HG03469 (cell line): ENCODE measurements around the gene SPAG17.

Experiments used
- ATAC-seq: cut with Tn5 transposase; IDR thresholded peaks from one replicate; pipeline ENCODE4 v1.9.1; 2021; ENCODE audit warnings: mild to moderate bottlenecking, moderate library complexity, moderate number of reproducible peaks; ENCODE audit not compliant: unreplicated experiment

SPAG17 gene

DNA sequence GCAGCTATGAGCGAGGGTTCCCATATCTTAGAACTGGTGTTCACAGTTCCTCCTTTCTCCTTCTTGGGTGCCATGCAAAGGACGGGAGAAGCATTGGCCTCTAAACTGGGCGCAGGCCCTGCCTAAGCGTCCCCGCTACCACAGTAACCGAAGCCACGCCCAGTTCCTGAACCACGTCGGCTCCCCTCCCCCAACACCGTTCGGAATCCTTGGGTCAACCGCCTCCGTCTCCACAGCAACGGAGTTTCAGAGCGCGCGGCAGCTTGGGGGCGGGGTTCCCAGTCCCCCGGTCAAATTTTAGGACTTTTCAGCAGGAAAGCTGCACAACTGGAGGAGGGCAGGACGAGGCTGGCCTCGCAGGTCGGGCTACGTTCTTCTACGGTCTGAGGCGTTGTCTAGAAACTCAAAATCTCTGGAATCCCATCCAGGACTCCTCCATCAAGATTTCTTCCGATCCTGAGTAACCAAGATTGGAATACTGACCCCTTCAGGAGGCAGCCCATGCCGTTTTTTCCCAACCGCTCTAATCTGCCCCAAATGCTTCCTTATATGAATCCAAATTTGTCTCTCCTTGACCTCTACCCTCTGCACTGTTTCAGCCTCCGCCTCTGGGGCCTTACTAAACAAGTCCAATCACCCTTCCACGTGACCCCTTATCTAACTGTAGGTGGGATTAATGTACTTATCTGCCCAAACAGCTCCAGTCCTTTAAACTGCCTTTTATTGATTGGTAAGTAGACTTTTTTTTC is at the start of gene SPAG17:
TSS of gene SPAG17 (minus strand) at position 145 of the 749 bp plus-strand sequence. CDS start at position 74, 71 bp downstream.
- no peak for ATAC-seq

DNA sequence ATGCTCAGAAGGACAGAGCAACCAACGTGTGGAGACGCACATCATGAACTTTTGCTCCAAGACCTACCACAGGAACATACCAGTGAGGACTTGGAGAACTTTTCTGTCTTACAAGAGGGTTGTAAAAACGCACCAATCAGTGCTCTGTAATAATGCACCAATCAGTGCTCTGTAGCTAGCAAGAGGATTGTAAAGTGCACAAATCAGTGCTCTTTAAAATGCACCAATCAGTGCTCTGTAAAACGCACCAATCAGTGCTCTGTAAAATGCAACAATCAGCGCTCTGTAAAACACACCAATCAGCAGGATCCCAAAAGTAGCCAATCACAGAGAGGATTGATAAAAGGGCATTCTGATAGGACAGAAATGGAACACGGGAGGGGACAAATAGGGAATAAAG is 40.4 kb upstream of the SPAG17 start:
- ATAC-seq = no peak

DNA sequence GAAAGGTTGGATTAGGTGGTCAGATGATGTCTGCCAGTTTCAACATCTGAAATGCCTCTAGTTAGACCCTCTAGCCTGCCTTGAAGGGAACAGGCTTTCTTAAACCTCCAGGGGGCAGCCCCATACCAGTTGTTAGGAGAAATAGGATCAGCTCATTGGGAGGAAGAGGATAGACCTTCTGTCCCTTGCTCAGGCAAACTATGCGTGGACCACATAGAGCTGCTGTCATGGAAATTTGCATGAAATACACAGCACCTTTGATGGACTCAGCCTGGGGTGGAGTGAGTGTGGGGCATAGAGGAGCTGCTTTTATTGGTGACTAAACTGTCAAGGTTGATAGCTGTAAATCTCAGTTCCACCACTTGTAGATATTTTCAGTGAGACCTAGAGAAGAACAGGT is 38.4 kb upstream of the SPAG17 start:
- no peak for ATAC-seq

GRCh38 chr1:118219438-118219837 is 34.4 kb upstream of the SPAG17 start:
- ATAC-seq = no peak

- no peak for ATAC-seq
Measured at GRCh38 chr1:118217141-118217838, 32.3 kb upstream of the SPAG17 start.

DNA sequence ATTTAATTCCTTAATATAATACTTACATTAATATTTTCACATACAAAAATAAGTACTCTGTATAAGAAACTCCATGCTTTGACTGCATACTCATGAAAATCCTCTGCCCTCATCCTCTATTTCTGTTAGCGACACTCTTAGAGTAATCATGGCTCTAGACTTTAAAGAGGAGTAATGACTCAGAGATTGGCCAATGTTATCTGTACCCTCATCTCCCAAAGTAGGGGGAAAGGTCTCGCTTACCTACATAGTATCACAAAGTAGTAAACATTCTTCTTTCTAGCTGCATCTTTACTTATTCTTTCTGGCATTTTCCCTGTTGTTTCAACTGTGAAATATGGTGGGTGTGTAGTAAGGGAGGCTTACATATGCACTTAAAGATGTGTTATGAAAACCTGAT is 29.8 kb upstream of the SPAG17 start:
- ATAC-seq = no peak

- no peak for ATAC-seq
Measured at GRCh38 chr1:118210723-118211110, 25.7 kb upstream of the SPAG17 start.

DNA sequence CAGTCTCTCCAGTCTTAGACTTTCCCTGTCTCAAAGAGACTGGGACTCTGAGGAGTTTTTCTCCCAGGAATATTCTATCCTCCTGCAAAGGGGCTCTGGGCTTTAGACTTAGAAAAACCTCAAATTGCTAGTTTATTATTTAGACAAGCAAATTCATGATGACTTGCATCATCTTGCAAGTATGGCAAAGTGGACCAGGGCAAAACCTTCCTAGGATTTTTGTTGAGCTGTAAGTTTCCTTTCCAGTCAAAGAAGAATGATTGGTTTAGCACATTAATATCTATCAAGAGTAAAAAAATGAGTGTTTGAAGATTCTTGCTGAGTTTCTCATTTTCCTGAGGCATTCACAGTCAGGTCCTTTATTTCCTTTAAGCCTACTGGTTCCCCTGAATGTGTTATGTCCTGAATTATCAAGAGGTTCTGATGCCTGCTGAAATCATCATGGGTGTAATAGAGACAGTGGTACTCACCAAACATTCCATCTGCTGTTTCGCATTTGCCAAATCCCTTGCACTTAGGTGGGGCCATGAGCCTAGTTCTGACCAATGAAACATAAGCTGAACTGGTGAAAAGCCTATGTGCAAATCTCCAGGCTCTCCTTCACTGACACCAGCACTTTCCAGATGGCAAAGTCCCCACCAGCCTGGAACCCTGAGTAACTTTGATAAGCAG is 25.2 kb upstream of the SPAG17 start:
- no peak for ATAC-seq

DNA sequence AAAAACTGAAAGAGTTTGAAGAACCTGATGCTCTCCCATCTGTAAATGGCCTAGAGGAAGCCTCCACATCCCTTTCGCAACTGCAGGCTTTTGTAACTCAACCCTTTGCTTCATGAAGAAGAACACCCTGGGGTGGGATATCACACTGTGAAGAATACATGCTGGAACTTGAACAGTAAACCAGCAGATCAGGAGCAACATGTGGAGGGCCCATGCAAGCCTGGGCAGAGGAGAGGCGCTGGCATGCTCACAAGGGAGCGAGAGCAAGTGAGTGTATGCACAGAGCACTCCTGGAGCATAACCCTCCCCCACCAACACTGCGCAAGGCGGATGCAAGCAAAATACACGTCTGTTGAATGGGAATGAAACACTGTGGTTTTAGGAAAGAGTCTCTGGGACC is 24.6 kb upstream of the SPAG17 start:
- no peak for ATAC-seq

GRCh38 chr1:118206966-118207365 is 21.9 kb upstream of the SPAG17 start:
- no peak for ATAC-seq

GRCh38 chr1:118204648-118205047 is 19.6 kb upstream of the SPAG17 start:
- no peak for ATAC-seq

DNA sequence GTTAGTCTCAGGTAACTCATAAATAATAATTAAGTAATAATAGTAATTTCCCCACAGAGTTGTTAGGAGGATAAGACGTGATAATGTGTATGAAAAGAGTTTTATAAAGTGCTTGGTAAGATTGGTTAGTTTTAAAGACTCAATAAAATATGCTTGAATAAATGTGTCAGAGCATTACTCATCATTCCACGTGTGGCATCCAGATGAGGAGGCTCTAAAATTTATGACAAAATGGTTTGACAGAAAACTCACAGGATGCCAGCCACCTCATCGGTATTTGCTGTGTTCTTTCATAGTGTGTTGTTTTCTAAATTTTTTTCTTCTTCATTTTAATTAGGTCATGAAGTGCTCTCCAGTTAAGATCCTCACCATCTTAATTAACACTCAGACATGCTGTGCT is 19.1 kb upstream of the SPAG17 start:
- no peak for ATAC-seq

- ATAC-seq = no peak
Measured at GRCh38 chr1:118202076-118202608, 17.1 kb upstream of the SPAG17 start.

GRCh38 chr1:118201524-118201923 is 16.5 kb upstream of the SPAG17 start:
- ATAC-seq = no peak

GRCh38 chr1:118200836-118201235 is 15.8 kb upstream of the SPAG17 start:
- no peak for ATAC-seq

DNA sequence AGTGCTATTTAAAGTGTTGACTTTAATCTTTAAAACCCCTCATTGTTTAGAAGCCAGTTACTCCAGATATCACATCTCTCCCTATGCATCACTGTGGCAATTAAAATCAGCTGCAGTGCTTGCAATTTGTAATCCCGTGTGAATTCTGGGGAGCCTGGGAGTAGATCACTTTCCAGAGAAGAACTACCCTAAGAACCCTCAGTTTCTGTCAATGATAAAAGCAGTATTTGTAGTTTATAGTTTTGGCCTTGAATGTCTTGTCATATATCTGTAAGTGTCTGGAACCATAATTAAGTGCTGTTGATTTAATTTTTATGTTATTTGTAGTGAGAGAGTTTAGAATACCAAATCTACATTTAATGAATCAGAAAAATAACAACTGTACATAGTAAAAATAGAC is 5.5 kb upstream of the SPAG17 start:
- no peak for ATAC-seq

DNA sequence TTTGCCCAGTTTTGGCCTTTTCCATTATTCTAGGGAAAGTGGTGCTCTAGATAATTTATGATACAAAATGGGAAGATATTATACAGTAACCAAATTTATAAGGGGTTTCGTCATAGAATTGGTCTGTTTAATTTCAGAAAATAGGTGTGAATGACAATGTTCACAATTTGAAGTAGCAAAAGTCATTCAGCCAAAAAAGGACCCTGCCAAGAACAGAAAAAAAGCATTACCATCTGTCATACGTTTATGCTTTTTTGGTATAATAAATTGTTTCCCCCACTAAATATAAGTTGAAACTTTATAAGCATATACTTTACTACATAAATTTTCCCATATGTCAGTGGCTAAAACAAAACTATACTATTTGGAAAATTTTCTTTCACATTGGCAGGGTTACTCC is 4.5 kb upstream of the SPAG17 start:
- no peak for ATAC-seq

GRCh38 chr1:118188411-118188810 is 3.4 kb upstream of the SPAG17 start:
- no peak for ATAC-seq

DNA sequence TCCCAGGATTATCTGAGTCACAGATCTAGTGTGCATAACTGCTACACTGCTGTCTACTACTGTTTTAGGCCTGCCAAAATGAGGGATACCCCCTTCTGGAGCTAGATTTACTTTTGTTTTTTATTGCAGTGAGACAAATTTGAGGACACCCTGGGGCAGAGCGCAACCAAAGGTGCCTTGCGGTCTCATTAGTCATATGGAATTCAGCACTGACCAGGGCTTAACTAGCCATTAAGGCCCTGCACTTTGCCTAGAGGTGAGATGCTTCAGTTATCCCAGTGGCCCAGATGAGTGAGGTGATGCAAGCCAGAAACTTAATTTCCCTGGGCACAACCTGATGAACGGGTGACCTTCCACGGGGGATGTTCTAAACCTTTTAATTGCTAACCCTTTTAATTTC is 998 bp upstream of the SPAG17 start:
- no peak for ATAC-seq

DNA sequence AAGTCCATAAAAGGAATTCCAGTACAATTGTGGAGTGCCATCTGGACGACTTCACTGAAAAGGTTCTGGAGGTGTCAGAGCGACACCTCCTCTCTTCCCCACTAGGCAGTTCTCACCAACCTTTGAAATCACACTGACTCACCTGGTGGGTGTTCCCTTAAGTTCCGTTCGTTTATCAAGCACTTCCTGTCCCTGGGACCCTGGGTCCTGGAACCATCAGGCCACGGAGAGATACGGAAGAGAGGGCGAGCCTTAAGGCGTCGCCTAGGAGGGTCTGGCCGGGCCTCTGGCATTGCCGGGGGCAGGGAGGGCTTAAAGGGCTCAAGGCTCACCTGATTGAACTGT is 317 bp downstream of the SPAG17 start:
- no peak for ATAC-seq

DNA sequence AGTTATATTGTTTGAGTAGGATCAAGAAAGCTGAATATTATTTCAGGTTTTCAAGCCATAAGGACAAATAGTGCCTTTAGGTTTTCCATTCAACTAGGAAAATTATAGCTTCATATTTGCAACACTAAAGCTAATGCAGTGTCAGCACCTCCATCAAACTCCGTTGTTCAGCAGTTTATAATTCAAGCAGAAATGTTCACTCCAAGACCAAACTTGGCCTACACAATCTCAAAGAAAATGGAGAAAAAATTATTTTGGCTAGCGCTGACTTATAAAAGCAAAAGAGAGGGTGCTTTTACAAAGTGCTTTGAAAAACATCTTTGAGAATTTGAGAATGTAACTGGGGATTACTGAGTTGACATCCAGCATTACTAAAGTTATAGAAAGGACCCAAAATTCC is 1.4 kb downstream of the SPAG17 start:
- no peak for ATAC-seq

DNA sequence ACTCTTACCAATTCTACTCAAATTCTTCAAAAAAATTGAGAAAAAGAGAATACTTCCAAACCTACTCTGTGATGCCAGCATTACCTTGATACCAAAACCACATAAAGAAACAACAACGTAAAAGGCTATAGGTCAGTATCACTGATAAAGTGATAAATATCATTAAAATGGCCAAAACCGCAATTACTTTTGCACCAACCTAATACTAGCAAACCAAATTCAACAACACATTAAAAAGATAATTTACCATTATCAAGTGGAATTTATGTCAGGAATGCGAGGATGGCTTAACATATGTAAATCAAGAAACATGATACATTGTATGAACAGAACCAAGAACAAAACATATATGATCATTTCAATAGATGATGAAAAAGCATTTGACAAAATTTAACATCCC is 7.0 kb downstream of the SPAG17 start:
- ATAC-seq = no peak
